Suprapubic skin (tissue), 4 donors: ENCODE data around the gene TAF5. TPM values are rescaled to one million over a fixed set of nuclear protein-coding genes. Genes with fewer than 3 reads are reported as not detected.
"Not testable (repeated sequence)": the region's sequence is repeated elsewhere in the genome, so short reads cannot be mapped to it uniquely, and the experiment has no call there.

Experiments used
- DNase-seq, 2 donors: peaks; one replicate each; pipeline ENCODE4 v3.0.0-alpha.2; 2019; ENCODE audit warnings: low spot score in 2 of 2
- H3K27ac ChIP-seq: fragments of 200-600 bp; sonication (generic); one replicate; pipeline ENCODE4 v1.5.1; 2019
- H3K27me3 ChIP-seq: fragments of 200-600 bp; sonication (generic); one replicate; pipeline ENCODE4 v1.5.1; 2019
- H3K36me3 ChIP-seq: fragments of 200-600 bp; sonication (generic); one replicate; pipeline ENCODE4 v1.5.1; 2019
- H3K4me1 ChIP-seq: fragments of 200-600 bp; sonication (generic); one replicate; pipeline ENCODE4 v1.5.1; 2019
- H3K4me3 ChIP-seq: fragments of 200-600 bp; sonication (generic); one replicate; pipeline ENCODE4 v1.5.1; 2019; ENCODE audit warnings: mild to moderate bottlenecking
- H3K9me3 ChIP-seq: fragments of 200-600 bp; sonication (generic); one replicate; pipeline ENCODE4 v1.5.1; 2019
- CTCF ChIP-seq, 2 donors: fragments of 200-600 bp in 1 of 2; fragments of 450-650 bp in 1 of 2; sonication (generic) in 1 of 2; IDR thresholded peaks; one replicate each; pipeline ENCODE4 v1.5.1; 2016 to 2019; ENCODE audit warnings: antibody characterized with exemption in 2 of 2, mild to moderate bottlenecking in 1 of 2, moderate library complexity in 1 of 2
- EP300 ChIP-seq: sonication (generic); formaldehyde crosslinking; IDR thresholded peaks from one replicate; pipeline ENCODE4 v1.6.1; 2017; ENCODE audit warnings: antibody characterized with exemption
- POLR2A ChIP-seq, 2 donors: fragments of 450-650 bp; IDR thresholded peaks; one replicate each; pipeline ENCODE4 v1.6.1; 2017; ENCODE audit warnings: antibody characterized with exemption in 2 of 2, mild to moderate bottlenecking in 2 of 2, moderate library complexity in 2 of 2
- POLR2AphosphoS5 ChIP-seq, 3 donors: sonication (generic); formaldehyde crosslinking; IDR thresholded peaks; one replicate each; pipeline ENCODE4 v1.6.1; 2017; ENCODE audit warnings: antibody characterized with exemption in 3 of 3
- WGBS: methylation state at CpG from one replicate; pipeline ENCODE4 v1.1.5; 2018; 5-methylcytosine and 5-hydroxymethylcytosine counted together
- total RNA-seq, 4 donors: library from RNA; depleted of rRNA; stranded (reverse); fragments of >200 nt; gene quantifications; one replicate each; pipeline ENCODE4 v1.1.0, GENCODE V29; 2016

The TAF5 gene
- total RNA-seq, 4 donors from 2014 or later = 3.6 to 5.4 (median 4.1) TPM

DNA sequence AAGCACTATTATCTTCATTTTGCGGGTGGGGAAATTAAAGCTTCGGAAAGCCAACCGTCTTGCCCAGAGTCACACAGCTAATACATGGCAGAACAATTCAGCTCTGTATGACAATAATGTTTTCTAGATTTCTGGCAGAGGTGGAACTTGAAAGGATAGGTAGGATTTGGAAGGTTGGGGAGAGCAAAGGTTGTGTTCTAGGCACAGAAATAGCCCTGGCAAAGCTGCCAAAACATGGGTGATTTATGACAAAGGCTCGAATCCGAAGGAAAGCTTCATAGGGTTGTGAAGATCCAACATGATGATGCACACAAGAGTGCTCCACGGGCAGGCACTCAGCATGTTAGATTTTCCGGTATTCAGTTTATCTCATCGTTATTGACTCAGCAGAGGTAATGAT is 47.8 kb downstream of the TAF5 start:
- no peak overlapping the region for H3K27ac ChIP-seq
- WGBS = 81% methylated on average over 8 of the region's 8 CpGs
- no peak overlapping the region for H3K4me3 ChIP-seq
- TF ChIP-seq POLR2A (IDR thresholded peaks at IDR 0.05) = no peak
- no peak for TF ChIP-seq POLR2AphosphoS5 (IDR thresholded peaks at IDR 0.05)
- no peak for TF ChIP-seq CTCF (IDR thresholded peaks at IDR 0.05)
- no peak for TF ChIP-seq EP300
- H3K9me3 ChIP-seq = no peaks in the 10 kb centered on the region
- no peaks in the 10 kb centered on the region for H3K27me3 ChIP-seq
- no peaks in the 10 kb centered on the region for H3K4me1 ChIP-seq
- H3K36me3 ChIP-seq = peaks cover 99% of the 10 kb centered on the region
- no peak for DNase-seq

DNA sequence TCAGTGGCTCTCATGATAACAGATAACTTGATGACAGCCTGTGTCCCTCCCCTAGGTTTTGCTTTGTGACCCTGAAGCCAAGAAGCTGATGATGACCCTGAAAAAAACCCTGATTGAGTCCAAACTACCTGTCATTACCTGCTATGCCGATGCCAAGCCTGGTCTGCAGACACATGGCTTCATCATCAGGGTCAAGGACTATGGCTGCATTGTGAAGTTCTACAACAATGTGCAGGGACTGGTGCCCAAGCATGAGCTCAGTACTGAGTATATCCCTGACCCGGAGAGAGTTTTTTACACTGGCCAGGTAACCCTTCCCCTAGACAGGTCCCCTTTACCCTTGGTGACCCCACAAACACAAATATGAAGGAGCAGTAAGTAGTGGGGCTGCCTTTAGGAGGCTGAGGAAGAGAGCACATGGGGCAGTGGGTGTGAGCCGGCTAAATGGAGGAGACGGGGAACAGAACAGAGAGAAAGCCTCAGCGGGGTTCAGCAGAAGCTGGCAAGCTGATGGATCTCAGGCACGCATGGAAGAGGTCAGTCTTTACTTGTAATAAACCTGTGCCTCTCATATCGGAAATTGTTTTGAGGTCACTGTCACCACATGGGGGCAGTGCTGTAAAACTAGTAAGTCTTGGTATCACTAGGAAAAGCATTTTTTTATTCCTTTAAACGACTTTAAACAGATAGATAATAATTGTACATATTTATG is 48.8 kb downstream of the TAF5 start:
- Histone ChIP-seq H3K4me1 (no peaks in the 10 kb centered on the region), H3K4me3 (no peak overlapping the region), H3K27ac (no peak overlapping the region), H3K9me3 (no peaks in the 10 kb centered on the region), H3K27me3 (no peaks in the 10 kb centered on the region), H3K36me3 (peaks cover 99% of the 10 kb centered on the region)
- WGBS = 56% methylated on average over 8 of the region's 8 CpGs
- peak; percentile 43 to 47 for TF ChIP-seq CTCF (IDR thresholded peaks at IDR 0.05)
- no peak for TF ChIP-seq POLR2A (IDR thresholded peaks at IDR 0.05)
- no peak for DNase-seq

GRCh38 chr10:103417148-103417469 is 49.3 kb downstream of the TAF5 start:
- 92% methylated on average over 5 of the region's 5 CpGs for WGBS
- not testable (repeated sequence) for H3K4me1 ChIP-seq, DNase-seq, H3K4me3 ChIP-seq, H3K9me3 ChIP-seq, H3K27ac ChIP-seq, H3K27me3 ChIP-seq
- H3K36me3 ChIP-seq = peaks cover 98% of the 10 kb centered on the region
- peak in 1 of 2 donors; percentile 0 for TF ChIP-seq CTCF (IDR thresholded peaks at IDR 0.05)

DNA sequence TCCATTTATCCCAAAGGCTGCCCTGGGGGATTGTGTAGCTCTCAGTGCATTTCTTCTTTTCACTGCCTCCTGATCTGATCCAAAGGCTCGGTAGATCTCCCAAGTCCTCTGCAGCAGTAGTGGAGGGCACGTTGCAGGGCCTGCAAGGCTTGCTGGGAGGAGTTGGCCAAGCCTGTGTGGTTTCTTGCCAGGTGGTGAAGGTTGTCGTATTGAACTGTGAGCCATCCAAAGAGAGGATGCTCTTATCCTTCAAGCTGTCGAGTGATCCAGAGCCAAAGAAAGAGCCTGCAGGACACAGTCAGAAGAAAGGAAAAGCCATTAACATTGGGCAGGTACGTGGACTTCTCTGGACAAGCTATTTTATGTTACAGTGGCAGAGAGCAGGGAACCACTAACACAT is 49.8 kb downstream of the TAF5 start:
- Histone ChIP-seq H3K4me3 (no peak overlapping the region), H3K9me3 (no peaks in the 10 kb centered on the region), H3K4me1 (no peaks in the 10 kb centered on the region), H3K36me3 (peaks cover 98% of the 10 kb centered on the region), H3K27ac (no peak overlapping the region), H3K27me3 (no peaks in the 10 kb centered on the region)
- WGBS = 89% methylated on average over 5 of the region's 5 CpGs
- DNase-seq = no peak
- TF ChIP-seq POLR2A (IDR thresholded peaks at IDR 0.05) = no peak
- no peak for TF ChIP-seq CTCF (IDR thresholded peaks at IDR 0.05)
- TF ChIP-seq POLR2AphosphoS5 (IDR thresholded peaks at IDR 0.05) = no peak
- TF ChIP-seq EP300 = no peak

GRCh38 chr10:103419101-103419500 is 51.3 kb downstream of the TAF5 start:
- TF ChIP-seq POLR2A (IDR thresholded peaks at IDR 0.05) (no peak), POLR2AphosphoS5 (IDR thresholded peaks at IDR 0.05) (no peak), CTCF (IDR thresholded peaks at IDR 0.05) (no peak), EP300 (no peak)
- no peaks in the 10 kb centered on the region for H3K9me3 ChIP-seq
- H3K27me3 ChIP-seq = no peaks in the 10 kb centered on the region
- 92% methylated on average over 4 of the region's 4 CpGs for WGBS
- H3K4me3 ChIP-seq = no peak overlapping the region
- H3K4me1 ChIP-seq = no peaks in the 10 kb centered on the region
- DNase-seq = no peak
- H3K36me3 ChIP-seq = peaks cover 98% of the 10 kb centered on the region
- H3K27ac ChIP-seq = no peak overlapping the region
